Stomach (tissue), 4 donors: Measurements from ENCODE around the gene SACM1L.

Source experiments
- EP300 ChIP-seq: sonication (generic); formaldehyde crosslinking; IDR thresholded peaks from one replicate; pipeline ENCODE4 v1.6.1; 2017; ENCODE audit warnings: antibody characterized with exemption
- POLR2A ChIP-seq, 4 donors: fragments of 450-650 bp; IDR thresholded peaks; one replicate each; pipeline ENCODE4 v1.6.1; 2016; ENCODE audit warnings: antibody characterized with exemption in 4 of 4, control low read depth in 2 of 4, mild to moderate bottlenecking in 1 of 4, moderate library complexity in 1 of 4
- POLR2AphosphoS5 ChIP-seq, 3 donors: sonication (generic); formaldehyde crosslinking; IDR thresholded peaks; one replicate each; pipeline ENCODE4 v1.6.1; 2016; ENCODE audit warnings: antibody characterized with exemption in 3 of 3
- TF ChIP-seq, protein P1 (sequence below), 7 experiments: fragments of 450-650 bp in 4 of 7; fragments of 200-600 bp in 3 of 7; sonication (generic) in 3 of 7; IDR thresholded peaks; one replicate each; pipeline ENCODE4 v1.5.1; 2016 to 2019; ENCODE audit warnings: antibody characterized with exemption in 7 of 7, control low read depth in 2 of 7, mild to moderate bottlenecking in 1 of 7

DNA sequence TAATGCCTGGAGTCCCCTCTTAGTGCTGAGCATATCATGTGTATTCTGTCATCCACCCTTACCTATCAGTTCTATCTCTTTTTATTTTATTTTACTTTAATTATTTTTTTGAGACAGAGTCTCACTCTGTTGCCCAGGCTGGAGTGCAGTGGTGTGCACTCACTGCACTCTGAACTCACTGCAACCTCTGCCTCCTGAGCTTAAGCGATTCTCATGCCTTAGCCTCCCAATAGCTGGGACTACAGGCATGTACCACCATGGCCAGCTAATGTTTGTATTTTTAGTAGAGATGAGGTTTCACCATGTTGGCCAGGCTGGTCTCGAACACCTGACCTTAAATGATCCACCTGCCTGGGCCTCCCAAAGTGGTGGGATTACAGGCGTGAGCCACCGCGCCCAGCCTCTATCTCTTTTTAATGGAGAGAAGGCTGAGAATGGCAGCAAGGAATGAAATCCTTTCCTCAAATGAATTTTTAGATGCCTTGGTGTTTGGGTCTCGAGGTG lies 11.4 kb downstream of the SACM1L start:
- TF ChIP-seq, protein P1, sequence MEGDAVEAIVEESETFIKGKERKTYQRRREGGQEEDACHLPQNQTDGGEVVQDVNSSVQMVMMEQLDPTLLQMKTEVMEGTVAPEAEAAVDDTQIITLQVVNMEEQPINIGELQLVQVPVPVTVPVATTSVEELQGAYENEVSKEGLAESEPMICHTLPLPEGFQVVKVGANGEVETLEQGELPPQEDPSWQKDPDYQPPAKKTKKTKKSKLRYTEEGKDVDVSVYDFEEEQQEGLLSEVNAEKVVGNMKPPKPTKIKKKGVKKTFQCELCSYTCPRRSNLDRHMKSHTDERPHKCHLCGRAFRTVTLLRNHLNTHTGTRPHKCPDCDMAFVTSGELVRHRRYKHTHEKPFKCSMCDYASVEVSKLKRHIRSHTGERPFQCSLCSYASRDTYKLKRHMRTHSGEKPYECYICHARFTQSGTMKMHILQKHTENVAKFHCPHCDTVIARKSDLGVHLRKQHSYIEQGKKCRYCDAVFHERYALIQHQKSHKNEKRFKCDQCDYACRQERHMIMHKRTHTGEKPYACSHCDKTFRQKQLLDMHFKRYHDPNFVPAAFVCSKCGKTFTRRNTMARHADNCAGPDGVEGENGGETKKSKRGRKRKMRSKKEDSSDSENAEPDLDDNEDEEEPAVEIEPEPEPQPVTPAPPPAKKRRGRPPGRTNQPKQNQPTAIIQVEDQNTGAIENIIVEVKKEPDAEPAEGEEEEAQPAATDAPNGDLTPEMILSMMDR (IDR thresholded peaks at IDR 0.05) = no peak
- TF ChIP-seq POLR2A (IDR thresholded peaks at IDR 0.05) = no peak
- no peak for TF ChIP-seq POLR2AphosphoS5 (IDR thresholded peaks at IDR 0.05)
- no peak for TF ChIP-seq EP300
